HEK293T (cell line): Measurements from ENCODE around the gene ARTN.

ENCODE experiments used
- BHLHE40 ChIP-seq: fragments of 450-650 bp; IDR thresholded peaks from 2 replicates; pipeline ENCODE4 v1.6.1; 2016; ENCODE audit warnings: mild to moderate bottlenecking, moderate library complexity, borderline replicate concordance
- CTBP1 ChIP-seq: fragments of 450-650 bp; IDR thresholded peaks from 2 replicates; pipeline ENCODE4 v1.6.1; 2016; ENCODE audit warnings: borderline replicate concordance
- ELF4 ChIP-seq: fragments of 450-650 bp; IDR thresholded peaks from 2 replicates; pipeline ENCODE4 v1.6.1; 2017; ENCODE audit warnings: antibody characterized with exemption
- FOXA1 ChIP-seq: fragments of 450-650 bp; IDR thresholded peaks from 2 replicates; pipeline ENCODE4 v1.6.1; 2016; ENCODE audit warnings: mild to moderate bottlenecking
- HDGF ChIP-seq: fragments of 450-650 bp; IDR thresholded peaks from 2 replicates; pipeline ENCODE4 v1.6.1; 2017; ENCODE audit warnings: antibody characterized with exemption, borderline replicate concordance
- L3MBTL2 ChIP-seq: fragments of 450-650 bp; conservative IDR thresholded peaks from 2 replicates; pipeline ENCODE4 v1.6.1; 2016; ENCODE audit warnings: mild to moderate bottlenecking
- SP1 ChIP-seq: fragments of 450-650 bp; IDR thresholded peaks from 2 replicates; pipeline ENCODE4 v1.6.1; 2017
- SUZ12 ChIP-seq: fragments of 450-650 bp; IDR thresholded peaks from 2 replicates; pipeline ENCODE4 v1.6.1; 2016; ENCODE audit warnings: mild to moderate bottlenecking

DNA sequence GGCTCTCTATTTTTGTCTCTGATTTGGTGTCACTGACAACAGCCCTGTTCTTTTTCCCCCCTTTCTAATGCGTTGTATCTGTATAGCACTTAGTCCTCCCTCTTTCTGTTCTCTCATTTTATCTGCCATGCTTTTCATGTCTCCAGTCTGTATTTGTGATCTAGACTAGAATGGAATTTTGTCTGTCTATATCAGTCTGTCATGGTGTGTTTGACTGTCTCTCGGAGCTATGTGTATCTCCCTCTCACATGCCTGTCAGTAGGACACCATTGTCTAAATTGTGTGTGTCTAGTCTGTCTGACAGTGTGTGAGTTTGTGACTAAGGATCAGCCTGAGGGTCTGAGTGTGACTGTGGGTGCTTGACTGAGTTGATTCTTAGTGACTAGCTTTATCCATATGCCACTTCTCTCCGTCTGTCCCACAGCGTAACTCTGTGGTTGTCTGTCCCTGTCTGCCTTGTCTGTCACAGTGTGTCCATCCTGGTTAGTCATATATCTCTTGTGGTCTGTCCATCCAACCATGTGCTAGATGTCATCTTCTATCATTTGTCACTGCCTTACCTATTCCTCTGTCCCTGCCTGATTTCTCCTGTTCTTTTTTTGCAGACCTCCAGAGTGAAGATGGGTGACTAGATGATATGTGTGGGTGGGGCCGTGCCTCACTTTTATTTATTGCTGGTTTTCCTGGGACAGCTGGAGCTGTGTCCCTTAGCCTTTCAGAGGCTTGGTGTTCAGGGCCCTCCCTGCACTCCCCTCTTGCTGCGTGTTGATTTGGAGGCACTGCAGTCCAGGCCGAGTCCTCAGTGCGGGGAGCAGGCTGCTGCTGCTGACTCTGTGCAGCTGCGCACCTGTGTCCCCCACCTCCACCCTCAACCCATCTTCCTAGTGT, 44.0 kb downstream of the ARTN start:
- TF ChIP-seq L3MBTL2 (no peak), ELF4 (no peak), SP1 (no peak), BHLHE40 (no peak), CTBP1 (no peak), HDGF (no peak), SUZ12 (no peak), FOXA1 (no peak)
